Liver (tissue), 3 donors: ENCODE measurements around the gene SCO2.

ENCODE experiments used
- FOXA1 ChIP-seq: IDR thresholded peaks from 2 replicates; pipeline ENCODE4 v1.6.1; 2016; ENCODE audit warnings: antibody characterized with exemption
- GABPA ChIP-seq, 2 donors: IDR thresholded peaks in 1 of 2; conservative IDR thresholded peaks in 1 of 2; 2 replicates each; pipeline ENCODE4 v1.6.1; 2016; ENCODE audit warnings: antibody characterized with exemption in 2 of 2, mild to moderate bottlenecking in 1 of 2, moderate library complexity in 1 of 2
- HNF4G ChIP-seq: IDR thresholded peaks from 2 replicates; pipeline ENCODE4 v1.6.1; 2016; ENCODE audit warnings: antibody characterized with exemption
- JUND ChIP-seq, 2 donors: IDR thresholded peaks; 2 replicates each; pipeline ENCODE4 v1.6.1; 2016; ENCODE audit warnings: antibody characterized with exemption in 2 of 2
- RAD21 ChIP-seq, 2 donors: IDR thresholded peaks; 2 replicates each; pipeline ENCODE4 v1.6.1; 2016; ENCODE audit warnings: antibody characterized with exemption in 2 of 2, mild to moderate bottlenecking in 2 of 2
- SP1 ChIP-seq: IDR thresholded peaks from 2 replicates; pipeline ENCODE4 v1.6.1; 2018; ENCODE audit warnings: antibody characterized with exemption, mild to moderate bottlenecking
- TAF1 ChIP-seq: conservative IDR thresholded peaks from 2 replicates; pipeline ENCODE4 v1.6.1; 2016; ENCODE audit warnings: antibody characterized with exemption, mild to moderate bottlenecking
- YY1 ChIP-seq: IDR thresholded peaks from 2 replicates; pipeline ENCODE4 v1.6.1; 2016; ENCODE audit warnings: antibody characterized with exemption, mild to moderate bottlenecking
- TF ChIP-seq, protein P1 (sequence below): fragments of 150-350 bp; IDR thresholded peaks from 2 replicates; pipeline ENCODE4 v1.5.1; 2017; ENCODE audit warnings: improper control_type of control experiment, low read depth, low read length; ENCODE audit not compliant: missing input control
- TF ChIP-seq, protein P2 (sequence below): IDR thresholded peaks from 2 replicates; pipeline ENCODE4 v1.6.1; 2016; ENCODE audit warnings: antibody characterized with exemption
- TF ChIP-seq, protein P3 (sequence below): IDR thresholded peaks from 2 replicates; pipeline ENCODE4 v1.6.1; 2016; ENCODE audit warnings: antibody characterized with exemption
- TF ChIP-seq, protein P4 (sequence below): IDR thresholded peaks from 2 replicates; pipeline ENCODE4 v1.6.1; 2016; ENCODE audit warnings: antibody characterized with exemption, mild to moderate bottlenecking
- TF ChIP-seq, protein P5 (sequence below): IDR thresholded peaks from 2 replicates; pipeline ENCODE4 v1.6.1; 2016; ENCODE audit warnings: antibody characterized with exemption
- donor health status: healthy.
- donor health status: healthy.

DNA sequence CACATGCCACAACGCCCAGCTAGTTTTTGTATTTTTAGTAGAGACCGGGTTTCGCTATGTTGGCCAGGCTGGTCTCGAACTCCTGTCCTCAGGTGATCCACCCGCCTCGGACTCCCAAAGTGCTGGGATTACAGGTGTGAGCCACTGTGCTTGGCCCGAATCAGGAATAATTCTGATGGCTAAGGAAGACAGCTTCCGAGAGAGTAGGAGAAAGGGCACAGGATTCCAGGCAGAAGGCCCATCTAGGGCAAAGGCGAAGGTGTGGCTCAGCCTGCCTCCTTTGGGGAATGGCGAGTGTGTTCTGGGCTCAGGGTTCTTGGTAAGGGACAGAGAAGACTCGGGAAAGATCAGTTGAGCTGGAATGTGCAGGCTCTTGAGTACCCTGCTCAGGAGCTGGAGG is 38.9 kb upstream of the SCO2 start:
- TF ChIP-seq GABPA (IDR thresholded peaks at IDR 0.05 in 1 of 2, conservative IDR thresholded peaks at IDR 0.05 in 1 of 2) (no peak), RAD21 (IDR thresholded peaks at IDR 0.05) (no peak), TAF1 (no peak), JUND (IDR thresholded peaks at IDR 0.05) (no peak), YY1 (no peak), FOXA1 (no peak), SP1 (no peak), HNF4G (no peak)
- TF ChIP-seq, protein P1, sequence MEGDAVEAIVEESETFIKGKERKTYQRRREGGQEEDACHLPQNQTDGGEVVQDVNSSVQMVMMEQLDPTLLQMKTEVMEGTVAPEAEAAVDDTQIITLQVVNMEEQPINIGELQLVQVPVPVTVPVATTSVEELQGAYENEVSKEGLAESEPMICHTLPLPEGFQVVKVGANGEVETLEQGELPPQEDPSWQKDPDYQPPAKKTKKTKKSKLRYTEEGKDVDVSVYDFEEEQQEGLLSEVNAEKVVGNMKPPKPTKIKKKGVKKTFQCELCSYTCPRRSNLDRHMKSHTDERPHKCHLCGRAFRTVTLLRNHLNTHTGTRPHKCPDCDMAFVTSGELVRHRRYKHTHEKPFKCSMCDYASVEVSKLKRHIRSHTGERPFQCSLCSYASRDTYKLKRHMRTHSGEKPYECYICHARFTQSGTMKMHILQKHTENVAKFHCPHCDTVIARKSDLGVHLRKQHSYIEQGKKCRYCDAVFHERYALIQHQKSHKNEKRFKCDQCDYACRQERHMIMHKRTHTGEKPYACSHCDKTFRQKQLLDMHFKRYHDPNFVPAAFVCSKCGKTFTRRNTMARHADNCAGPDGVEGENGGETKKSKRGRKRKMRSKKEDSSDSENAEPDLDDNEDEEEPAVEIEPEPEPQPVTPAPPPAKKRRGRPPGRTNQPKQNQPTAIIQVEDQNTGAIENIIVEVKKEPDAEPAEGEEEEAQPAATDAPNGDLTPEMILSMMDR = no peak
- TF ChIP-seq, protein P2, sequence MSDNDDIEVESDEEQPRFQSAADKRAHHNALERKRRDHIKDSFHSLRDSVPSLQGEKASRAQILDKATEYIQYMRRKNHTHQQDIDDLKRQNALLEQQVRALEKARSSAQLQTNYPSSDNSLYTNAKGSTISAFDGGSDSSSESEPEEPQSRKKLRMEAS = no peak
- TF ChIP-seq, protein P3, sequence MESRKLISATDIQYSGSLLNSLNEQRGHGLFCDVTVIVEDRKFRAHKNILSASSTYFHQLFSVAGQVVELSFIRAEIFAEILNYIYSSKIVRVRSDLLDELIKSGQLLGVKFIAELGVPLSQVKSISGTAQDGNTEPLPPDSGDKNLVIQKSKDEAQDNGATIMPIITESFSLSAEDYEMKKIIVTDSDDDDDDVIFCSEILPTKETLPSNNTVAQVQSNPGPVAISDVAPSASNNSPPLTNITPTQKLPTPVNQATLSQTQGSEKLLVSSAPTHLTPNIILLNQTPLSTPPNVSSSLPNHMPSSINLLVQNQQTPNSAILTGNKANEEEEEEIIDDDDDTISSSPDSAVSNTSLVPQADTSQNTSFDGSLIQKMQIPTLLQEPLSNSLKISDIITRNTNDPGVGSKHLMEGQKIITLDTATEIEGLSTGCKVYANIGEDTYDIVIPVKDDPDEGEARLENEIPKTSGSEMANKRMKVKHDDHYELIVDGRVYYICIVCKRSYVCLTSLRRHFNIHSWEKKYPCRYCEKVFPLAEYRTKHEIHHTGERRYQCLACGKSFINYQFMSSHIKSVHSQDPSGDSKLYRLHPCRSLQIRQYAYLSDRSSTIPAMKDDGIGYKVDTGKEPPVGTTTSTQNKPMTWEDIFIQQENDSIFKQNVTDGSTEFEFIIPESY = no peak
- TF ChIP-seq, protein P4, sequence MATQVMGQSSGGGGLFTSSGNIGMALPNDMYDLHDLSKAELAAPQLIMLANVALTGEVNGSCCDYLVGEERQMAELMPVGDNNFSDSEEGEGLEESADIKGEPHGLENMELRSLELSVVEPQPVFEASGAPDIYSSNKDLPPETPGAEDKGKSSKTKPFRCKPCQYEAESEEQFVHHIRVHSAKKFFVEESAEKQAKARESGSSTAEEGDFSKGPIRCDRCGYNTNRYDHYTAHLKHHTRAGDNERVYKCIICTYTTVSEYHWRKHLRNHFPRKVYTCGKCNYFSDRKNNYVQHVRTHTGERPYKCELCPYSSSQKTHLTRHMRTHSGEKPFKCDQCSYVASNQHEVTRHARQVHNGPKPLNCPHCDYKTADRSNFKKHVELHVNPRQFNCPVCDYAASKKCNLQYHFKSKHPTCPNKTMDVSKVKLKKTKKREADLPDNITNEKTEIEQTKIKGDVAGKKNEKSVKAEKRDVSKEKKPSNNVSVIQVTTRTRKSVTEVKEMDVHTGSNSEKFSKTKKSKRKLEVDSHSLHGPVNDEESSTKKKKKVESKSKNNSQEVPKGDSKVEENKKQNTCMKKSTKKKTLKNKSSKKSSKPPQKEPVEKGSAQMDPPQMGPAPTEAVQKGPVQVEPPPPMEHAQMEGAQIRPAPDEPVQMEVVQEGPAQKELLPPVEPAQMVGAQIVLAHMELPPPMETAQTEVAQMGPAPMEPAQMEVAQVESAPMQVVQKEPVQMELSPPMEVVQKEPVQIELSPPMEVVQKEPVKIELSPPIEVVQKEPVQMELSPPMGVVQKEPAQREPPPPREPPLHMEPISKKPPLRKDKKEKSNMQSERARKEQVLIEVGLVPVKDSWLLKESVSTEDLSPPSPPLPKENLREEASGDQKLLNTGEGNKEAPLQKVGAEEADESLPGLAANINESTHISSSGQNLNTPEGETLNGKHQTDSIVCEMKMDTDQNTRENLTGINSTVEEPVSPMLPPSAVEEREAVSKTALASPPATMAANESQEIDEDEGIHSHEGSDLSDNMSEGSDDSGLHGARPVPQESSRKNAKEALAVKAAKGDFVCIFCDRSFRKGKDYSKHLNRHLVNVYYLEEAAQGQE = no peak
- TF ChIP-seq, protein P5, sequence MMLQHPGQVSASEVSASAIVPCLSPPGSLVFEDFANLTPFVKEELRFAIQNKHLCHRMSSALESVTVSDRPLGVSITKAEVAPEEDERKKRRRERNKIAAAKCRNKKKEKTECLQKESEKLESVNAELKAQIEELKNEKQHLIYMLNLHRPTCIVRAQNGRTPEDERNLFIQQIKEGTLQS = no peak
